Colonic mucosa (tissue), 4 donors: Measurements from ENCODE around the gene WWOX. TPM values are rescaled to one million over a fixed set of nuclear protein-coding genes. Genes with fewer than 3 reads are reported as not detected.

ENCODE experiments used
- DNase-seq: peaks from one replicate; pipeline ENCODE4 v3.0.0-alpha.2; 2020
- H3K27ac ChIP-seq: fragments of 200-600 bp; one replicate; pipeline ENCODE4 v1.8.0; 2021
- H3K27me3 ChIP-seq: fragments of 200-600 bp; one replicate; pipeline ENCODE4 v1.8.0; 2021
- H3K36me3 ChIP-seq: fragments of 200-600 bp; one replicate; pipeline ENCODE4 v1.8.0; 2021
- H3K4me1 ChIP-seq: fragments of 200-600 bp; one replicate; pipeline ENCODE4 v1.8.0; 2021; ENCODE audit warnings: mild to moderate bottlenecking
- H3K4me3 ChIP-seq: fragments of 200-600 bp; one replicate; pipeline ENCODE4 v1.8.0; 2021
- H3K9ac ChIP-seq, 2 donors: one replicate each; pipeline ENCODE4 v1.7.0; 2013; ENCODE audit warnings: control low read depth in 2 of 2, low read depth in 2 of 2, low read length in 2 of 2
- H3K9me3 ChIP-seq: fragments of 200-600 bp; one replicate; pipeline ENCODE4 v1.8.0; 2021
- intact Hi-C: fragments of 100-400 bp; cut with DNase I; formaldehyde crosslinking; loops from one replicate; pipeline ENCODE4 v1.14.1; 2022
- total RNA-seq, 2 donors: library from RNA; stranded (reverse); fragmentation: NEBNext Ultra II Directional in 1 of 2; extraction: Animal tissue kit (Norgen Biotek cat#: 25700) in 1 of 2; gene quantifications; one replicate each; pipeline ENCODE4 v1.2.1, GENCODE V29; 2021
- TF ChIP-seq, protein P1 (sequence below): fragments of 200-600 bp; IDR thresholded peaks from one replicate; pipeline ENCODE4 v1.8.0; 2022; ENCODE audit warnings: antibody characterized with exemption, mild to moderate bottlenecking
- donor health status: healthy.
- donor health status: DM: no; HTN: no; CAD: no.
- donor health status: DM: no; HTN: no; CAD: no.

The WWOX gene
- total RNA-seq, 2 donors from 2014 or later = 7.2 to 11.0 TPM

- Histone ChIP-seq H3K4me1 (no peaks in the 10 kb centered on the region), H3K27ac (no peak overlapping the region), H3K9ac (no peak overlapping the region), H3K36me3 (no peaks in the 10 kb centered on the region), H3K9me3 (no peaks in the 10 kb centered on the region), H3K4me3 (no peak overlapping the region), H3K27me3 (no peaks in the 10 kb centered on the region)
- intact Hi-C loops = no loop called here
- no peak for DNase-seq
- TF ChIP-seq, protein P1, sequence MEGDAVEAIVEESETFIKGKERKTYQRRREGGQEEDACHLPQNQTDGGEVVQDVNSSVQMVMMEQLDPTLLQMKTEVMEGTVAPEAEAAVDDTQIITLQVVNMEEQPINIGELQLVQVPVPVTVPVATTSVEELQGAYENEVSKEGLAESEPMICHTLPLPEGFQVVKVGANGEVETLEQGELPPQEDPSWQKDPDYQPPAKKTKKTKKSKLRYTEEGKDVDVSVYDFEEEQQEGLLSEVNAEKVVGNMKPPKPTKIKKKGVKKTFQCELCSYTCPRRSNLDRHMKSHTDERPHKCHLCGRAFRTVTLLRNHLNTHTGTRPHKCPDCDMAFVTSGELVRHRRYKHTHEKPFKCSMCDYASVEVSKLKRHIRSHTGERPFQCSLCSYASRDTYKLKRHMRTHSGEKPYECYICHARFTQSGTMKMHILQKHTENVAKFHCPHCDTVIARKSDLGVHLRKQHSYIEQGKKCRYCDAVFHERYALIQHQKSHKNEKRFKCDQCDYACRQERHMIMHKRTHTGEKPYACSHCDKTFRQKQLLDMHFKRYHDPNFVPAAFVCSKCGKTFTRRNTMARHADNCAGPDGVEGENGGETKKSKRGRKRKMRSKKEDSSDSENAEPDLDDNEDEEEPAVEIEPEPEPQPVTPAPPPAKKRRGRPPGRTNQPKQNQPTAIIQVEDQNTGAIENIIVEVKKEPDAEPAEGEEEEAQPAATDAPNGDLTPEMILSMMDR = no peak
Measured at GRCh38 chr16:78816499-78817195, 717.2 kb downstream of the WWOX start.

- Histone ChIP-seq H3K27me3 (no peaks in the 10 kb centered on the region), H3K9me3 (no peaks in the 10 kb centered on the region), H3K9ac (no peak overlapping the region), H3K27ac (no peak overlapping the region), H3K4me3 (no peak overlapping the region), H3K4me1 (no peaks in the 10 kb centered on the region), H3K36me3 (no peaks in the 10 kb centered on the region)
- TF ChIP-seq, protein P1 = no peak
- DNase-seq = no peak
- intact Hi-C loops = no loop called here
Measured at GRCh38 chr16:78817200-78817739, 717.8 kb downstream of the WWOX start.

- Histone ChIP-seq H3K4me3 (no peak overlapping the region), H3K9ac (no peak overlapping the region), H3K9me3 (no peaks in the 10 kb centered on the region), H3K27ac (no peak overlapping the region), H3K36me3 (no peaks in the 10 kb centered on the region), H3K4me1 (no peaks in the 10 kb centered on the region), H3K27me3 (no peaks in the 10 kb centered on the region)
- no peak for DNase-seq
- TF ChIP-seq, protein P1 = no peak
- intact Hi-C loops = no loop called here
Measured at GRCh38 chr16:78821335-78821734, 721.9 kb downstream of the WWOX start.

GRCh38 chr16:78822509-78822908 lies 723.1 kb downstream of the WWOX start:
- H3K4me3 ChIP-seq = no peak overlapping the region
- H3K27me3 ChIP-seq = no peaks in the 10 kb centered on the region
- H3K9me3 ChIP-seq = no peaks in the 10 kb centered on the region
- no peaks in the 10 kb centered on the region for H3K36me3 ChIP-seq
- TF ChIP-seq, protein P1 = no peak
- H3K9ac ChIP-seq = no peak overlapping the region
- no peak overlapping the region for H3K27ac ChIP-seq
- intact Hi-C loops = no loop called here
- no peaks in the 10 kb centered on the region for H3K4me1 ChIP-seq
- no peak for DNase-seq

DNA sequence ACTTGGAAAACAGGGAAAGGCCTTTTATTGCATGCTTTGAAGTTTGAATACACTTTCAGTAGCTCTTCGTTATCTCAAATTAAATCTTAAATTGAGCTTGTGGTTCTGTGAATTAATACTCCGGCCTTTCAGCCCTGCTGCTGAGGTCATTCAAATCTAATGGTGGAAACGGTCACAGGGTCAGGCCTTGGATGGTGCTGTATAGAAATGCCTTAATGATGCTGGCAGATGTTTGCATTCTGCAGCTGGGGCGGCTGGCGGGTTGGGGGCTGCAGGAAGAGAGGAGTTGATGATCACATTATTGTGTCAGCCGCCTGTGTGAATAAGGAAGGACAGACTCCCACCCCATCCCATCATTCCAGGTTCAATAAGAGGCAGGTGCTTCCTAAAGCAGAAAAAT lies 723.6 kb downstream of the WWOX start:
- DNase-seq = no peak
- no peaks in the 10 kb centered on the region for H3K9me3 ChIP-seq
- H3K4me3 ChIP-seq = no peak overlapping the region
- H3K4me1 ChIP-seq = no peaks in the 10 kb centered on the region
- TF ChIP-seq, protein P1 = no peak
- H3K36me3 ChIP-seq = no peaks in the 10 kb centered on the region
- no peak overlapping the region for H3K27ac ChIP-seq
- H3K27me3 ChIP-seq = no peaks in the 10 kb centered on the region
- H3K9ac ChIP-seq = no peak overlapping the region
- intact Hi-C loops = no loop called here
